Fibroblast of pulmonary artery (primary cell): ENCODE measurements around the gene QRFP.

ENCODE experiments used
- DNase-seq: peaks from one replicate; pipeline ENCODE4 v3.0.0-alpha.2; 2010; ENCODE audit warnings: low read depth
- H3K4me3 ChIP-seq: replicated peaks from 2 replicates; pipeline ENCODE4 v1.5.1; 2011; ENCODE audit warnings: low read depth, mild to moderate bottlenecking, control low read depth, low read length, moderate library complexity
- TF ChIP-seq, protein P1 (sequence below): IDR thresholded peaks from 2 replicates; pipeline ENCODE4 v1.5.1; 2011; ENCODE audit warnings: mild to moderate bottlenecking, control low read depth, low read length, inconsistent platforms; ENCODE audit errors: missing control alignments

Gene QRFP

GRCh38 chr9:130896233-130897014 is at the start of gene QRFP:
QRFP (minus strand) TSS chr9:130896812; CDS start chr9:130893838, 2,974 bp downstream.
- H3K4me3 ChIP-seq, result no peak within 1 kb of the TSS
- TF ChIP-seq, protein P1, sequence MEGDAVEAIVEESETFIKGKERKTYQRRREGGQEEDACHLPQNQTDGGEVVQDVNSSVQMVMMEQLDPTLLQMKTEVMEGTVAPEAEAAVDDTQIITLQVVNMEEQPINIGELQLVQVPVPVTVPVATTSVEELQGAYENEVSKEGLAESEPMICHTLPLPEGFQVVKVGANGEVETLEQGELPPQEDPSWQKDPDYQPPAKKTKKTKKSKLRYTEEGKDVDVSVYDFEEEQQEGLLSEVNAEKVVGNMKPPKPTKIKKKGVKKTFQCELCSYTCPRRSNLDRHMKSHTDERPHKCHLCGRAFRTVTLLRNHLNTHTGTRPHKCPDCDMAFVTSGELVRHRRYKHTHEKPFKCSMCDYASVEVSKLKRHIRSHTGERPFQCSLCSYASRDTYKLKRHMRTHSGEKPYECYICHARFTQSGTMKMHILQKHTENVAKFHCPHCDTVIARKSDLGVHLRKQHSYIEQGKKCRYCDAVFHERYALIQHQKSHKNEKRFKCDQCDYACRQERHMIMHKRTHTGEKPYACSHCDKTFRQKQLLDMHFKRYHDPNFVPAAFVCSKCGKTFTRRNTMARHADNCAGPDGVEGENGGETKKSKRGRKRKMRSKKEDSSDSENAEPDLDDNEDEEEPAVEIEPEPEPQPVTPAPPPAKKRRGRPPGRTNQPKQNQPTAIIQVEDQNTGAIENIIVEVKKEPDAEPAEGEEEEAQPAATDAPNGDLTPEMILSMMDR, result no peak
- DNase-seq, result no peak

- TF ChIP-seq, protein P1, result no peak
- no peak for DNase-seq
- no peak overlapping the region for H3K4me3 ChIP-seq
Measured at GRCh38 chr9:130945173-130945572, 48.6 kb upstream of the QRFP start.

DNA sequence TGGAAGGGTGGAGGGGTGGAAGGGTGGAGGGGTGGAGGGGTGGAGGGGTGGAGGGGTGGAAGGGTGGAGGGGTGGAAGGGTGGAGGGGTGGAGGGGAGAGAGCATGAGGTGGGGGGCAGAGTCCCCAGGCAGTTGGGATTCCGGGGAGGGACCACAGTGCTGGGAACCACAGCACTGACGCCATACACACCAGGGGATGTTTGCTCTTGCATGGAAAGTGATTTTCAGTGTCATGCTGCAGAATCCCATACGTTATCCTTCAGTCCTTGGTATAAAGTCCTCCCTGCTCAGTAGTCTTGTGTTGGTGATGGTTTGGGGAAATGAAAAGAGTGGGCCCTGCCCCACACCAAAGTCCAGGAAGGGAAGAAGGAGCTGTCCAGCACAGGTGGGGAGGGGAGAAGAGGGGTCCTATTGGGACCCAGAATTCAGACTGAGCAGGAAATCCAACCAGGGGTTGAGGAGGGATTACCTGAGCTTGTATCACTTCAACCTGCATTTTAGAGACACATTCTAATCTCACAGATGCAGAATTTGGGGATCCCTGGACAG is 48.0 kb upstream of the QRFP start:
- TF ChIP-seq, protein P1, result no peak
- no peak for DNase-seq
- no peak overlapping the region for H3K4me3 ChIP-seq

GRCh38 chr9:130943777-130944176 is 47.2 kb upstream of the QRFP start:
- TF ChIP-seq, protein P1, result no peak
- H3K4me3 ChIP-seq, result no peak overlapping the region
- DNase-seq, result no peak

- DNase-seq, result no peak
- TF ChIP-seq, protein P1, result no peak
- H3K4me3 ChIP-seq, result no peak overlapping the region
Measured at GRCh38 chr9:130943221-130943620, 46.6 kb upstream of the QRFP start.

GRCh38 chr9:130942679-130943078 is 46.1 kb upstream of the QRFP start:
- H3K4me3 ChIP-seq, result no peak overlapping the region
- no peak for DNase-seq
- TF ChIP-seq, protein P1, result no peak
